ENCODE measurements around the gene ARFGEF3.

The ARFGEF3 gene

GRCh38 chr6:138334000-138334399 lies 172.3 kb downstream of the ARFGEF3 start:
- TF ChIP-seq CTCF (IDR thresholded peaks at IDR 0.05; ENCODE audit: low read length, missing control alignments) = no peak
- no peak overlapping the region for H3K4me3 ChIP-seq (replicated peaks; ENCODE audit: low read depth, low read length)
- no peak for DNase-seq (ENCODE audit: low read depth)

DNA sequence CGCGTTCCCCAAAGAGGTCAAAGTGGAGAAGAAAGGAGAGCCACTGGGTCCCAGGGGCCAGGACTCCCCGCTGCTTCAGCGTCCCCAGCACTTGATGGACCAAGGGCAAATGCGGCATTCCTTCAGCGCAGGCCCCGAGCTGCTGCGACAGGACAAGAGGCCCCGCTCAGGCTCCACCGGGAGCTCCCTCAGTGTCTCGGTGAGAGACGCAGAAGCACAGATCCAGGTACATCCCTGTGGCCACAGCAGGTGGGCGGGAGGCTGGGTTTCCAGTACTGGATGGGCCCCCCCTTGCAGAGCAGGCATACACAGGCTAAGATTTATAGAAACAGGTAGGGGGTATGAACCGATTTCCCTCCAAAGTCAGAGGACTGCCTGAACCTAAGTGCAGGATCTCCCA lies 173.2 kb downstream of the ARFGEF3 start:
- no peak for DNase-seq (ENCODE audit: low read depth)
- no peak for TF ChIP-seq CTCF (IDR thresholded peaks at IDR 0.05; ENCODE audit: low read length, missing control alignments)
- no peak overlapping the region for H3K4me3 ChIP-seq (replicated peaks; ENCODE audit: low read depth, low read length)

DNA sequence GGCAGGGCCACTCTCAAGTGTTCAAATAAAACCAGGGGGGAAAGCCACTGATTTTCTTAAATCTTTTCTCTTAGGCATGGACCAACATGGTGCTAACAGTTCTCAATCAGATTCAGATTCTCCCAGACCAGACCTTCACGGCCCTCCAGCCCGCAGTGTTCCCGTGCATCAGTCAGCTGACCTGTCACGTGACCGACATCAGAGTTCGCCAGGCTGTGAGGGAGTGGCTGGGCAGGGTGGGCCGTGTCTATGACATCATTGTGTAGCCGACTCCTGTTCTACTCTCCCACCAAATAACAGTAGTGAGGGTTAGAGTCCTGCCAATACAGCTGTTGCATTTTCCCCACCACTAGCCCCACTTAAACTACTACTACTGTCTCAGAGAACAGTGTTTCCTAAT lies 174.5 kb downstream of the ARFGEF3 start:
- no peak for DNase-seq (ENCODE audit: low read depth)
- TF ChIP-seq CTCF (IDR thresholded peaks at IDR 0.05; ENCODE audit: low read length, missing control alignments) = no peak
- no peak overlapping the region for H3K4me3 ChIP-seq (replicated peaks; ENCODE audit: low read depth, low read length)

GRCh38 chr6:138337076-138337475 lies 175.3 kb downstream of the ARFGEF3 start:
- TF ChIP-seq CTCF (IDR thresholded peaks at IDR 0.05; ENCODE audit: low read length, missing control alignments) = no peak
- no peak for DNase-seq (ENCODE audit: low read depth)
- H3K4me3 ChIP-seq (replicated peaks; ENCODE audit: low read depth, low read length) = no peak overlapping the region

- TF ChIP-seq CTCF (IDR thresholded peaks at IDR 0.05; ENCODE audit: low read length, missing control alignments) = no peak
- H3K4me3 ChIP-seq (replicated peaks; ENCODE audit: low read depth, low read length) = no peak overlapping the region
- no peak for DNase-seq (ENCODE audit: low read depth)
Observed at GRCh38 chr6:138339024-138339423, 177.3 kb downstream of the ARFGEF3 start.

- DNase-seq (ENCODE audit: low read depth) = no peak
- no peak overlapping the region for H3K4me3 ChIP-seq (replicated peaks; ENCODE audit: low read depth, low read length)
- TF ChIP-seq CTCF (IDR thresholded peaks at IDR 0.05; ENCODE audit: low read length, missing control alignments) = no peak
Observed at GRCh38 chr6:138341176-138341575, 179.4 kb downstream of the ARFGEF3 start.

GRCh38 chr6:138343112-138343511 lies 181.4 kb downstream of the ARFGEF3 start:
- DNase-seq (ENCODE audit: low read depth) = no peak
- TF ChIP-seq CTCF (IDR thresholded peaks at IDR 0.05; ENCODE audit: low read length, missing control alignments) = no peak
- H3K4me3 ChIP-seq (replicated peaks; ENCODE audit: low read depth, low read length) = no peak overlapping the region

Measured in fibroblast of pulmonary artery (primary cell).